Heart left ventricle (tissue), 13 donors: ENCODE results near the gene FYN.

ENCODE experiments used
- CTCF ChIP-seq, 12 donors: fragments of 200-600 bp; sonication (generic) in 4 of 12; IDR thresholded peaks; one replicate each; pipeline versions ENCODE4 v1.5.0 to v1.8.0; 2018 to 2022; ENCODE audit warnings: antibody characterized with exemption in 12 of 12, mild to moderate bottlenecking in 5 of 12
- POLR2A ChIP-seq, 2 donors: fragments of 450-650 bp; IDR thresholded peaks; one replicate each; pipeline ENCODE4 v1.6.1; 2017; ENCODE audit warnings: antibody characterized with exemption in 2 of 2, mild to moderate bottlenecking in 2 of 2, moderate library complexity in 2 of 2
- donor health status: ischemic (EF 13 %, LVEDD 7.1; RV severe dilation, severe dysfunction).
- donor health status: DM: no; HTN: yes; CAD: no.
- donor health status: DM: no; HTN: no; CAD: no.
- donor health status: ischemic (EF 25% LVEDD 6.9; RV normal size, moderate dysfunction).
- donor health status: ischemic (EF 25% LVEDD 5.7; RV mildly dilated, moderate dysfunction).
- donor health status: ischemic (EF 35%, LVEDD 5.7; RV mildly dilated, moderate dysfunction).
- donor health status: nonischemic (EF 11% LVEDD 7.7; RV severe dilation, severe dysfunction).
- donor health status: DM: yes; HTN: yes; CAD: no.
- donor health status: PGD.
- donor health status: ischemic (EF 29% LVEDD 5.4; RV normal size, mild dysfunction).
- donor health status: nonischemic (EF 23%, LVEDD 6.1; RV moderate dilation, normal function).

- TF ChIP-seq CTCF (IDR thresholded peaks at IDR 0.05) (no peak), POLR2A (IDR thresholded peaks at IDR 0.05) (no peak)
Observed at GRCh38 chr6:111846066-111846465, 27.2 kb downstream of the FYN start.
